ENCODE results near the gene ARHGEF7. TPM values are rescaled to one million over a fixed set of nuclear protein-coding genes. Genes with fewer than 3 reads are reported as not detected.

The ARHGEF7 gene
- total and polyA plus RNA-seq, 8 donors, result 52.8 to 86.0 (median 72.2) TPM

GRCh38 chr13:111202156-111202621 lies 87.1 kb downstream of the ARHGEF7 start:
- no peak for ATAC-seq
- Histone ChIP-seq H3K9me3 (no peaks in the 10 kb centered on the region), H3K4me1 (peaks cover 26 to 43% of the 10 kb centered on the region in 2 donors), H3K27me3 (no peaks in the 10 kb centered on the region), H3K4me3 (no peak overlapping the region), H3K36me3 (peaks cover 0 to 21% of the 10 kb centered on the region in 2 donors), H3K27ac (peak overlapping the region; percentile 31 to 55)
- DNase-seq, result no peak
- intact Hi-C loops (cut with DNase I), result no loop called here
- TF ChIP-seq, protein P1, sequence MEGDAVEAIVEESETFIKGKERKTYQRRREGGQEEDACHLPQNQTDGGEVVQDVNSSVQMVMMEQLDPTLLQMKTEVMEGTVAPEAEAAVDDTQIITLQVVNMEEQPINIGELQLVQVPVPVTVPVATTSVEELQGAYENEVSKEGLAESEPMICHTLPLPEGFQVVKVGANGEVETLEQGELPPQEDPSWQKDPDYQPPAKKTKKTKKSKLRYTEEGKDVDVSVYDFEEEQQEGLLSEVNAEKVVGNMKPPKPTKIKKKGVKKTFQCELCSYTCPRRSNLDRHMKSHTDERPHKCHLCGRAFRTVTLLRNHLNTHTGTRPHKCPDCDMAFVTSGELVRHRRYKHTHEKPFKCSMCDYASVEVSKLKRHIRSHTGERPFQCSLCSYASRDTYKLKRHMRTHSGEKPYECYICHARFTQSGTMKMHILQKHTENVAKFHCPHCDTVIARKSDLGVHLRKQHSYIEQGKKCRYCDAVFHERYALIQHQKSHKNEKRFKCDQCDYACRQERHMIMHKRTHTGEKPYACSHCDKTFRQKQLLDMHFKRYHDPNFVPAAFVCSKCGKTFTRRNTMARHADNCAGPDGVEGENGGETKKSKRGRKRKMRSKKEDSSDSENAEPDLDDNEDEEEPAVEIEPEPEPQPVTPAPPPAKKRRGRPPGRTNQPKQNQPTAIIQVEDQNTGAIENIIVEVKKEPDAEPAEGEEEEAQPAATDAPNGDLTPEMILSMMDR (IDR thresholded peaks at IDR 0.05), result no peak

DNA sequence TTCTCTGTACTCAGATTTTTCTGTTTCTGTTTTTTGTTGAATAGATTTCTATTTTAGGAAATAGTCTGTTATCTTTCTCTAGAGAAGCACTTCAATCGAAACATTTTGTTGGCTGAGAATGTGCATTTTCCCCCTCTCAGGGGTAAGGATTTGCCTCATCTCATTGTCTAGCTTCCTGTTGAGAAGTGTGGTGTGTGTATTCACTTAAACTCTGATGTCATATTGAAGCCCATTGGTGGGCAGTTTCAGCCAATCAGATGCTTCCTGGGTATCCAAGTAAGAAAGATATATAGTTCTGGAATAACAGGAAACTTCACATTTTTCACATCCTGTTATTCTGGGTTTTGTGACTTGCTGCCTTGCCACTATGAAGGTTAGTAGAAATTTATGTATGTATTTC lies 87.6 kb downstream of the ARHGEF7 start:
- H3K27me3 ChIP-seq, result no peaks in the 10 kb centered on the region
- TF ChIP-seq, protein P1 (IDR thresholded peaks at IDR 0.05), result no peak
- H3K27ac ChIP-seq, result peak overlapping the region; percentile 31 to 55
- peaks cover 0 to 19% of the 10 kb centered on the region in 2 donors for H3K36me3 ChIP-seq
- no peak overlapping the region for H3K4me3 ChIP-seq
- peak in 1 of 4 donors; percentile 86 for DNase-seq
- no peaks in the 10 kb centered on the region for H3K9me3 ChIP-seq
- peak; percentile 40 for ATAC-seq
- peaks cover 26 to 43% of the 10 kb centered on the region in 2 donors for H3K4me1 ChIP-seq
- intact Hi-C loops (cut with DNase I), result no loop called here

DNA sequence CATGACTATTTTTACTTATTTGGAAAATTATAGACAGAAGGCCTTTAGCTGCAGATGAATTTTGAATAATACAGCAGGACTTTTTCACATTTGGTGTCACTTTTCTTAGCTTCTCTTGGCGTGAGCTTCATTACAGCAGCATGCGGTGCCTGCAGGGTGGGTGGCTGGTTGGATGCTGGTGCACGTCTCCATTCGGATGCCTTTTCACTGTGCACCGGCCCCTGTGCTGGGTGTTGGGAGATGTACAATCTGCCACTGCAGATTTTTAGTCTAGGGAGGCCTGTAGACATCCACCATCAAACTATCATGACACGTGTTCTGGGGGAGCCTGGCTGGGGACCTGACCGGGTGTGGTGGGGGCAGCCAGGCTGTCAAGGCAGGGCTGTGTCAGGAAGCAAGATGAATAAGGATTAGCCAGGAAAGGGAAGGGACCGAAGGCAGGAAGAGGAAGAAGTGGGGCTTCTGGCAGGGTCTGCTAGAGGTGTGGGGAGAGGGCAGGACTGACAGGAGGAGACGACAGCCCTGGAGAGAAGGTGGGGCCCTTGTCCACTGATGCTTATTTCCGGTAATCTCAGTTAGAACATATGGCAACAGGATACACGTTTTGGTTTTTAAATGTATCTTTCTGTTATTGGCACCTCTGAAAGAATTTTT lies 88.8 kb downstream of the ARHGEF7 start:
- TF ChIP-seq, protein P1 (IDR thresholded peaks at IDR 0.05), result no peak
- peaks cover 0 to 16% of the 10 kb centered on the region in 2 donors for H3K36me3 ChIP-seq
- H3K4me3 ChIP-seq, result no peak overlapping the region
- peaks cover 26 to 48% of the 10 kb centered on the region in 2 donors for H3K4me1 ChIP-seq
- H3K27ac ChIP-seq, result peak overlapping the region; percentile 31 to 64
- no peaks in the 10 kb centered on the region for H3K27me3 ChIP-seq
- intact Hi-C loops (cut with DNase I), result no loop called here
- H3K9me3 ChIP-seq, result no peaks in the 10 kb centered on the region
- ATAC-seq (no peak), DNase-seq (no peak)

DNA sequence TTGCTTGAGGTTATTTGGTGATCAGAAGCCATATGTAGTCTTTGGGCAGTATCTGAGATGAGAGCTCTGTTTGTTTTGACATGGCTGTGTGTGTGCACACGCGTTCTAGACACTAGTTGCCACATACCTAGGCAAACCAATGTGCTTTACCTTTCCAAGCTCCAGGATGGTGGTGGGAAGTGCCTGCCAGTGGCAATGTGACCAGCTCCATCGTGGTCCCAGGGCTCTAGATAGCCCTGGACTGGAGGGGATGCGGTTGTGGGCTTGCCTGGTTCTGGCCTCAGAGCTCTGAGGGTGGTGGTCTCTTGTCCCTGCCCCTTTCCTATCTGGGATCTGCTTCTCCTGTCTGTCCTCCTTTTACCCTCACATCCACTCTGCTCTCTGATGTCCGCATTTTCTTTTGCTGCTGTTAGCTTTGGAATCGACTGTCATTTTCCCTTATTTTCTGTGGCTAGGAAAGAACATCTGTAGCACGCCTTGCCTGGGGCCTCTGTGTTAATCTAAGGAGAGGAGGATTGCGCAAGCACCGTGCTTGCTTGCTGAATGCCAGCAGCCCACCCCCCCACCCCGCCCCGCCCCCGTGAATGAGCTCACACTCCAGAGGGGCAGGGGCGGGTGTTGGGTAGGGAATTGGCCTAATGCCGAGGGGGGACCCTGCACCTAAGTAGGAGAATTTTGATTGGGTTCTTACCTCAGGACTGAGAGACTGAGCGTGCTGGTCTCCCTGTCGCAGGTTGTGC lies 89.5 kb downstream of the ARHGEF7 start:
- Histone ChIP-seq H3K4me3 (no peak overlapping the region), H3K27me3 (no peaks in the 10 kb centered on the region), H3K4me1 (peaks cover 26 to 54% of the 10 kb centered on the region in 2 donors), H3K9me3 (no peaks in the 10 kb centered on the region), H3K27ac (peak overlapping the region; percentile 31 to 64), H3K36me3 (peaks cover 0 to 16% of the 10 kb centered on the region in 2 donors)
- DNase-seq (peak in 2 of 4 donors; percentile 74 to 89), ATAC-seq (peak; percentile 82)
- TF ChIP-seq, protein P1 (IDR thresholded peaks at IDR 0.05), result no peak
- intact Hi-C loops (cut with DNase I), result no loop called here

DNA sequence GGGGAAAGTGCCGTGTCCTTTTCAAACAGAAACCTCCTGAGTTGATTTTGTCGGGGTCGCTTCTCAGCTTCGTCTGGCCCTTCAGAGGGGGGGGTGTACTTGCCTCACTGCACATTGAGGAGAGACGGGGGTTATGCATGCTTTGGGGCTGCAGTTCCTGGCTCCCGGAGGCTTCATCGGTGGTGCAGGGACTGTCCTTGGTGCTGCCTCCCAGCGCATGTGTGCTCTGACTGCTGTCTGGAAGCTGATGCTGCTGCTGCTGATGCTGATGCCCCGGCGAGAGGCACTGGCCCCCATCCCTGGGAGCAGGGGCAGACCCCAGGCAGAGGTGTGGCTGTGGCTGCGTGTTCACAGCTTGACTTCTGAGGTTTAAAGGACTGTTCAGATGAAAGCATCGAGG lies 91.0 kb downstream of the ARHGEF7 start:
- intact Hi-C loops (cut with DNase I), result no loop called here
- Histone ChIP-seq H3K27me3 (no peaks in the 10 kb centered on the region), H3K9me3 (no peaks in the 10 kb centered on the region), H3K36me3 (peaks cover 0 to 16% of the 10 kb centered on the region in 2 donors), H3K4me3 (no peak overlapping the region), H3K4me1 (peaks cover 33 to 65% of the 10 kb centered on the region in 2 donors), H3K27ac (no peak overlapping the region)
- TF ChIP-seq, protein P1 (IDR thresholded peaks at IDR 0.05), result no peak
- ATAC-seq, result no peak
- no peak for DNase-seq
